SK-N-SH (cell line): ENCODE data around the gene ARHGAP23. TPM values are rescaled to one million over a fixed set of nuclear protein-coding genes. Genes with fewer than 3 reads are reported as not detected.

Experiments used
- CTCF ChIA-PET: fragments of 300-600, 350-600 bp; formaldehyde crosslinking; extraction: SDS; loops from one replicate; lab custom pipeline; 2021; lab: Yijun Ruan, JAX
- POLR2A ChIA-PET: fragments of 350-600 bp; sonication (Branson Sonifier 250); formaldehyde crosslinking; extraction: SDS; loops from one replicate; lab custom pipeline; 2020; ENCODE audit warnings: antibody characterized with exemption, inconsistent platforms; lab: Yijun Ruan, JAX
- DNase-seq: peaks from one replicate; pipeline ENCODE4 v3.0.0; 2012
- H2AFZ ChIP-seq: fragments of 200-600 bp; sonication (generic); 2 replicates; pipeline ENCODE4 v1.8.1; 2016; ENCODE audit warnings: antibody characterized with exemption, mild to moderate bottlenecking, low read depth
- H3F3A ChIP-seq: fragments of 200-600 bp; sonication (generic); replicated peaks from 2 replicates; pipeline ENCODE3; 2016; ENCODE audit warnings: antibody characterized with exemption, mild to moderate bottlenecking; ENCODE audit not compliant: insufficient read depth
- H3K27ac ChIP-seq, 2 experiments: fragments of 200-500 bp in 1 of 2; fragments of 200-600 bp in 1 of 2; sonication (Bioruptor generic) in 1 of 2; sonication (generic), shearing (Covaris generic) in 1 of 2; 2 replicates each; pipeline versions ENCODE4 v1.5.1 to v1.6.1; 2014 to 2016; ENCODE audit warnings: low read depth in 2 of 2, inconsistent platforms in 1 of 2, low read length in 1 of 2, mild to moderate bottlenecking in 1 of 2, mixed read lengths in 1 of 2
- H3K27me3 ChIP-seq: fragments of 200-600 bp; sonication (generic), shearing (Covaris generic); 2 replicates; pipeline ENCODE4 v1.6.1; 2016; ENCODE audit warnings: mixed run types; ENCODE audit not compliant: insufficient read depth
- H3K36me3 ChIP-seq, 2 experiments: fragments of 200-500 bp in 1 of 2; fragments of 200-600 bp in 1 of 2; sonication (Bioruptor generic) in 1 of 2; sonication (generic) in 1 of 2; replicated peaks in 1 of 2; 2 replicates each; pipeline versions ENCODE3 to v1.5.1; 2014 to 2016; ENCODE audit warnings: low read length in 1 of 2, mild to moderate bottlenecking in 1 of 2; ENCODE audit not compliant: insufficient read depth in 2 of 2, control insufficient read depth in 1 of 2
- H3K4me1 ChIP-seq, 2 experiments: fragments of 200-500 bp in 1 of 2; fragments of 200-600 bp in 1 of 2; sonication (Bioruptor generic) in 1 of 2; sonication (generic), shearing (Covaris generic) in 1 of 2; 2 replicates each; pipeline versions ENCODE4 v1.5.1 to v1.6.1; 2014 to 2016; ENCODE audit warnings: low read depth in 1 of 2, low read length in 1 of 2, mixed run types in 1 of 2; ENCODE audit not compliant: insufficient read depth in 2 of 2, control insufficient read depth in 1 of 2
- H3K4me2 ChIP-seq: fragments of 200-600 bp; sonication (generic), shearing (Covaris generic); 2 replicates; pipeline ENCODE4 v1.6.1; 2017; ENCODE audit warnings: mixed run types
- H3K4me3 ChIP-seq, 2 experiments: fragments of 200-500 bp in 1 of 2; fragments of 200-600 bp in 1 of 2; sonication (Bioruptor generic) in 1 of 2; sonication (generic), shearing (Covaris generic) in 1 of 2; 2 replicates each; pipeline versions ENCODE4 v1.5.1 to v1.8.1; 2014 to 2016; ENCODE audit warnings: low read depth in 2 of 2, inconsistent platforms in 1 of 2, low read length in 1 of 2, mild to moderate bottlenecking in 1 of 2, mixed read lengths in 1 of 2, moderate library complexity in 1 of 2
- H3K79me2 ChIP-seq: fragments of 200-600 bp; sonication (generic); 2 replicates; pipeline ENCODE4 v1.8.1; 2017; ENCODE audit warnings: mild to moderate bottlenecking; ENCODE audit not compliant: insufficient read depth
- H3K9ac ChIP-seq: fragments of 200-600 bp; sonication (generic); 2 replicates; pipeline ENCODE4 v1.6.1; 2017; ENCODE audit warnings: mixed run types
- H3K9me2 ChIP-seq: fragments of 200-600 bp; sonication (generic); 2 replicates; pipeline ENCODE4 v1.6.1; 2017; ENCODE audit warnings: mixed run types
- H3K9me3 ChIP-seq: fragments of 200-600 bp; sonication (generic); 2 replicates; pipeline ENCODE4 v1.6.1; 2017; ENCODE audit warnings: mixed run types, mild to moderate bottlenecking, moderate library complexity
- H4K20me1 ChIP-seq: fragments of 200-600 bp; sonication (generic); 2 replicates; pipeline ENCODE4 v1.6.1; 2017; ENCODE audit warnings: mild to moderate bottlenecking, mixed run types; ENCODE audit not compliant: insufficient read depth
- ELF1 ChIP-seq: IDR thresholded peaks from 2 replicates; pipeline ENCODE4 v1.4.0; 2012
- EP300 ChIP-seq, 2 experiments: IDR thresholded peaks; 2 replicates each; pipeline versions ENCODE4 v1.4.0 to v1.6.1; 2012; ENCODE audit warnings: borderline replicate concordance in 1 of 2, low read depth in 1 of 2, low read length in 1 of 2
- GATA2 ChIP-seq: sonication (generic); formaldehyde crosslinking; IDR thresholded peaks from 2 replicates; pipeline ENCODE4 v1.5.0; 2020; ENCODE audit warnings: mild to moderate bottlenecking, missing genetic modification reagents
- MEF2A ChIP-seq: IDR thresholded peaks from 2 replicates; pipeline ENCODE4 v1.4.0; 2012; ENCODE audit warnings: low read depth, borderline replicate concordance
- NFIC ChIP-seq: IDR thresholded peaks from 2 replicates; pipeline ENCODE4 v1.4.0; 2012; ENCODE audit warnings: borderline replicate concordance
- NRF1 ChIP-seq: IDR thresholded peaks from 2 replicates; pipeline ENCODE4 v1.6.1; 2012; ENCODE audit warnings: low read depth, mild to moderate bottlenecking, low read length
- RAD21 ChIP-seq: IDR thresholded peaks from 2 replicates; pipeline ENCODE4 v1.6.1; 2012; ENCODE audit warnings: mild to moderate bottlenecking, low read length
- SIN3A ChIP-seq: IDR thresholded peaks from 2 replicates; pipeline ENCODE4 v1.6.1; 2012; ENCODE audit warnings: low read depth, mild to moderate bottlenecking, low read length, moderate library complexity, borderline replicate concordance
- WGBS: methylation state at CpG from one replicate; pipeline ENCODE4 v1.1.6; 2017; ENCODE audit warnings: low lambda C conversion rate; 5-methylcytosine and 5-hydroxymethylcytosine counted together
- polyA plus RNA-seq, 3 experiments: library from polyadenylated mRNA; depleted of rRNA; stranded (reverse); fragments of >200 nt; gene quantifications; 2 replicates each; pipeline ENCODE4 v1.2.3, GENCODE V29; 2012

ARHGAP23 gene
- polyA plus RNA-seq, 1 of the 3 experiments (the other 2 are of a cell fraction) = 19.2 TPM

- ChIA-PET CTCF (interaction anchor here (0.6 to 4.3 kb wide), 59 partner anchors 9 to 392 kb away, joined by 3 to 111 read pairs (median 5); partner anchors contain the start of gene ARHGAP23), POLR2A (interaction anchor here (0.6 kb wide), 1 partner anchor 30 kb away, joined by 3 read pairs; no protein-coding TSS in a partner anchor)
- Histone ChIP-seq H3F3A (peaks cover 32% of the 10 kb centered on the region), H4K20me1 (peaks cover 19% of the 10 kb centered on the region), H3K79me2 (no peaks in the 10 kb centered on the region), H3K27ac (no peak overlapping the region), H3K4me3 (peak overlapping the region; percentile 17 to 50; a peak in 2 of 4 replicates), H3K4me1 (peaks cover 13 to 14% of the 10 kb centered on the region in 2 experiments; a peak in 2 of 4 replicates), H3K9me2 (no peaks in the 10 kb centered on the region), H3K36me3 (peaks cover 10 to 17% of the 10 kb centered on the region in 2 experiments), H2AFZ (no peak overlapping the region), H3K4me2 (peak overlapping the region; percentile 52; the same call in 1 of the 2 replicates), H3K9me3 (no peaks in the 10 kb centered on the region), H3K27me3 (no peaks in the 10 kb centered on the region), H3K9ac (no peak overlapping the region)
- 57% methylated on average over 35 of the region's 80 CpGs for WGBS
- no peak for DNase-seq
- TF ChIP-seq RAD21 (no peak), MEF2A (no peak), NFIC (no peak), SIN3A (no peak; the same call in 1 of the 2 replicates), ELF1 (no peak), EP300 (IDR thresholded peaks at IDR 0.05; ENCODE audit: borderline replicate concordance in 1 of 2, low read depth in 1 of 2, low read length in 1 of 2) (no peak), GATA2 (CRISPR knock-in tag) (peak; percentile 28)
These were observed 81.6 kb downstream of the ARHGAP23 start for GRCh38 chr17:38509772-38510420.

- TF ChIP-seq MEF2A (no peak), NRF1 (peak; percentile 27; the same call in 1 of the 2 replicates)
- Histone ChIP-seq H2AFZ (no peak overlapping the region), H3K9ac (no peak overlapping the region), H3K4me1 (peaks cover 13 to 14% of the 10 kb centered on the region in 2 experiments; a peak in 2 of 4 replicates), H3K4me2 (peak overlapping the region; percentile 50; the same call in 1 of the 2 replicates), H3K9me3 (no peaks in the 10 kb centered on the region), H3F3A (peaks cover 33% of the 10 kb centered on the region), H3K27ac (no peak overlapping the region), H3K79me2 (no peaks in the 10 kb centered on the region), H3K4me3 (peak overlapping the region in 1 of 2 experiments; percentile 17; a peak in 1 of 4 replicates), H3K27me3 (no peaks in the 10 kb centered on the region), H3K9me2 (no peaks in the 10 kb centered on the region), H4K20me1 (peaks cover 19% of the 10 kb centered on the region), H3K36me3 (peaks cover 8 to 17% of the 10 kb centered on the region in 2 experiments)
- ChIA-PET CTCF (interaction anchor here (0.8 to 4.3 kb wide), 21 partner anchors 13 to 221 kb away, joined by 3 to 111 read pairs (median 14); no protein-coding TSS in a partner anchor), POLR2A (no interaction called here)
- peak; percentile 91 for DNase-seq
- WGBS = 83% methylated on average over 2 of the region's 86 CpGs
These were observed 82.3 kb downstream of the ARHGAP23 start for GRCh38 chr17:38510421-38511149.
